ENCODE measurements around the gene STK38.

The STK38 gene

DNA sequence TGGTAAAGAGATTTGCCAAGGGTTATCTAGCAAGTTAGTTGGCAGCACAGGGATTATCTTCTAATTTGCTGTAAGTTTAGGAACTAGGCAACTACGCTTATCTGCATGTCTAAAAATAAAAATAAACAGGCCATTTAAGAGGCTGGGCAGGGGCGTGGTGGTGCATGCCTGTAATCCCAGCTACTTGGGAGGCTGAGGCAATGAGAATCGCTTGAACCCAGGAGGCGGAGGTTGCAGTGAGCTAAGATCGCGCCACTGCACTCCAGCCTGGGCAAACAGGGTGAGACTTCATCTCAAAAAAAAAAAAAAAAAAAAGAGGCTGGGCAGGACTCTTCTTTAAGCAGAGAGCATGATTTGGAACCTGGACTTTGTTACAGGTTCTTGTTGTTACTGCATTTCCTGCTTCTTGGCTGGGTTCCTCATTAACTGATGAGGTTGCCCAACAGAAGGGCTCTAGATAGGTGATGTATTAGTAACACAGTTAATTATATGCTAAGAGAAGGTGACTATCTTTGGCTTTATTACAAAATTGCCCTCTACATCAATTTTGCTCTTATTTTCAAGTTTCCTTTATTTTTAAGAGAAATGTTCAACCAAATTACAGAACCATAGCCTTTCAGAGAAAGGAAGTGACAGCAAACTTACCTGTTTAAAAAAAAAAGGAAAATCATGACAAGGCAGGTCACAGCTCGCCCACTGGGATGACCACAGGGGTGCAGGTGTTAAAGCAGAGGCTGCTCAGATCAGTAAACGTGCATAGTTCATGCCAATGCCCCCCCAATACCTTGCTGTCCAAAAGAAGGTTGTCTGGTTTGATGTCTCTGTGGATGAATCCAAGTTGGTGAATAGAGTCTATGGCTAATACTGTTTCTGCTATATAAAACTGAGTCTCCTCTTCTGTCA, 32.5 kb downstream of the STK38 start:
- no peak for ATAC-seq
- TF ChIP-seq, protein P1, sequence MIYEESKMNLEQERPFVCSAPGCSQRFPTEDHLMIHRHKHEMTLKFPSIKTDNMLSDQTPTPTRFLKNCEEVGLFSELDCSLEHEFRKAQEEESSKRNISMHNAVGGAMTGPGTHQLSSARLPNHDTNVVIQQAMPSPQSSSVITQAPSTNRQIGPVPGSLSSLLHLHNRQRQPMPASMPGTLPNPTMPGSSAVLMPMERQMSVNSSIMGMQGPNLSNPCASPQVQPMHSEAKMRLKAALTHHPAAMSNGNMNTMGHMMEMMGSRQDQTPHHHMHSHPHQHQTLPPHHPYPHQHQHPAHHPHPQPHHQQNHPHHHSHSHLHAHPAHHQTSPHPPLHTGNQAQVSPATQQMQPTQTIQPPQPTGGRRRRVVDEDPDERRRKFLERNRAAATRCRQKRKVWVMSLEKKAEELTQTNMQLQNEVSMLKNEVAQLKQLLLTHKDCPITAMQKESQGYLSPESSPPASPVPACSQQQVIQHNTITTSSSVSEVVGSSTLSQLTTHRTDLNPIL (CRISPR knock-in tag; IDR thresholded peaks at IDR 0.05; ENCODE audit: low read depth) = no peak
- no peak for TF ChIP-seq PPARA (CRISPR knock-in tag; IDR thresholded peaks at IDR 0.05; ENCODE audit: borderline replicate concordance)

DNA sequence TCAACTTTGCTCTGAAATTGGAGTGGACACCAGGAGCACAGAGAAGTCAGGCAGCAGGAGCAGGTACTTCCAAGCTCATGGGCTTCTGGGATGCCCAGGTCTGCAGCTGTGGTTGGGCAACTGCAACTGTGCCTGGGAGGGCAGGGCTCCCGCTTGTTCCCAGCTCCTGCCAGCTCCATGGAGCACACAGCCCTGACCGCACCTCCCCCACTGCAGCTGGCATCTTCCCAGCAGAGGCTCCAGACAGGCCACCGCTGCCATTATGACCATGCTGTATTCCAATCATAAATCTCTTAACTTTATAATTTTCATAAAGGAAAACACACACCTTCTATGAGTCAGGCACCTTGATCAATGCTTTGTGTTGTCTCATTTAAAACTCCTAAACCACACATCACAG, 36.9 kb downstream of the STK38 start:
- no peak for ATAC-seq
- no peak for TF ChIP-seq ZNF8 (CRISPR knock-in tag; IDR thresholded peaks at IDR 0.05)
- TF ChIP-seq, protein P2, sequence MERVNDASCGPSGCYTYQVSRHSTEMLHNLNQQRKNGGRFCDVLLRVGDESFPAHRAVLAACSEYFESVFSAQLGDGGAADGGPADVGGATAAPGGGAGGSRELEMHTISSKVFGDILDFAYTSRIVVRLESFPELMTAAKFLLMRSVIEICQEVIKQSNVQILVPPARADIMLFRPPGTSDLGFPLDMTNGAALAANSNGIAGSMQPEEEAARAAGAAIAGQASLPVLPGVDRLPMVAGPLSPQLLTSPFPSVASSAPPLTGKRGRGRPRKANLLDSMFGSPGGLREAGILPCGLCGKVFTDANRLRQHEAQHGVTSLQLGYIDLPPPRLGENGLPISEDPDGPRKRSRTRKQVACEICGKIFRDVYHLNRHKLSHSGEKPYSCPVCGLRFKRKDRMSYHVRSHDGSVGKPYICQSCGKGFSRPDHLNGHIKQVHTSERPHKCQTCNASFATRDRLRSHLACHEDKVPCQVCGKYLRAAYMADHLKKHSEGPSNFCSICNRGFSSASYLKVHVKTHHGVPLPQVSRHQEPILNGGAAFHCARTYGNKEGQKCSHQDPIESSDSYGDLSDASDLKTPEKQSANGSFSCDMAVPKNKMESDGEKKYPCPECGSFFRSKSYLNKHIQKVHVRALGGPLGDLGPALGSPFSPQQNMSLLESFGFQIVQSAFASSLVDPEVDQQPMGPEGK (CRISPR knock-in tag; IDR thresholded peaks at IDR 0.05; ENCODE audit: borderline replicate concordance) = no peak
- TF ChIP-seq GLIS3 (CRISPR knock-in tag; IDR thresholded peaks at IDR 0.05) = no peak
- TF ChIP-seq, protein P3, sequence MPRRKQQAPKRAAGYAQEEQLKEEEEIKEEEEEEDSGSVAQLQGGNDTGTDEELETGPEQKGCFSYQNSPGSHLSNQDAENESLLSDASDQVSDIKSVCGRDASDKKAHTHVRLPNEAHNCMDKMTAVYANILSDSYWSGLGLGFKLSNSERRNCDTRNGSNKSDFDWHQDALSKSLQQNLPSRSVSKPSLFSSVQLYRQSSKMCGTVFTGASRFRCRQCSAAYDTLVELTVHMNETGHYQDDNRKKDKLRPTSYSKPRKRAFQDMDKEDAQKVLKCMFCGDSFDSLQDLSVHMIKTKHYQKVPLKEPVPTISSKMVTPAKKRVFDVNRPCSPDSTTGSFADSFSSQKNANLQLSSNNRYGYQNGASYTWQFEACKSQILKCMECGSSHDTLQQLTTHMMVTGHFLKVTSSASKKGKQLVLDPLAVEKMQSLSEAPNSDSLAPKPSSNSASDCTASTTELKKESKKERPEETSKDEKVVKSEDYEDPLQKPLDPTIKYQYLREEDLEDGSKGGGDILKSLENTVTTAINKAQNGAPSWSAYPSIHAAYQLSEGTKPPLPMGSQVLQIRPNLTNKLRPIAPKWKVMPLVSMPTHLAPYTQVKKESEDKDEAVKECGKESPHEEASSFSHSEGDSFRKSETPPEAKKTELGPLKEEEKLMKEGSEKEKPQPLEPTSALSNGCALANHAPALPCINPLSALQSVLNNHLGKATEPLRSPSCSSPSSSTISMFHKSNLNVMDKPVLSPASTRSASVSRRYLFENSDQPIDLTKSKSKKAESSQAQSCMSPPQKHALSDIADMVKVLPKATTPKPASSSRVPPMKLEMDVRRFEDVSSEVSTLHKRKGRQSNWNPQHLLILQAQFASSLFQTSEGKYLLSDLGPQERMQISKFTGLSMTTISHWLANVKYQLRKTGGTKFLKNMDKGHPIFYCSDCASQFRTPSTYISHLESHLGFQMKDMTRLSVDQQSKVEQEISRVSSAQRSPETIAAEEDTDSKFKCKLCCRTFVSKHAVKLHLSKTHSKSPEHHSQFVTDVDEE (CRISPR knock-in tag; IDR thresholded peaks at IDR 0.05) = no peak

DNA sequence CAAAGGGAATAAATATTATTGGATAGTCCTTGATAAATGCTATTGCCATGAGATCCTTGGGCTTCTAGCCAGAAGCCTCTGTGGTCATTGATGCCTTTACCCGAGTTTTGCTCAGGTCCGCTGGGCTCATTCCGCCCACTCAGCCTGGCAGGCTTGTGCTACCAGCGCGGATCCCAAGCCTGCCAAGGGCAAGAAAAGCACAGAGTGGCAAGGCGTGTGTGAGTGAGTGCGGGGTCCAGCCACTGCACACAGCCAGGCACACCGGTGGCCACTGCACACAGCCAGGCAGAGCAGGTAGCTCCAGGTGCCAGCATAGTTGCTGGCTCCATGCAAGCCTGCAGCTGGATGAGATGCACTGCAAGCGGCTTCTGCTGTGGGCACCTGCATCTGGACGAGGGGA, 38.7 kb downstream of the STK38 start:
- no peak for ATAC-seq
- TF ChIP-seq, protein P3 (CRISPR knock-in tag; IDR thresholded peaks at IDR 0.05) = no peak
- TF ChIP-seq ZNF565 (CRISPR knock-in tag; conservative IDR thresholded peaks at IDR 0.05; ENCODE audit: low read depth) = no peak

DNA sequence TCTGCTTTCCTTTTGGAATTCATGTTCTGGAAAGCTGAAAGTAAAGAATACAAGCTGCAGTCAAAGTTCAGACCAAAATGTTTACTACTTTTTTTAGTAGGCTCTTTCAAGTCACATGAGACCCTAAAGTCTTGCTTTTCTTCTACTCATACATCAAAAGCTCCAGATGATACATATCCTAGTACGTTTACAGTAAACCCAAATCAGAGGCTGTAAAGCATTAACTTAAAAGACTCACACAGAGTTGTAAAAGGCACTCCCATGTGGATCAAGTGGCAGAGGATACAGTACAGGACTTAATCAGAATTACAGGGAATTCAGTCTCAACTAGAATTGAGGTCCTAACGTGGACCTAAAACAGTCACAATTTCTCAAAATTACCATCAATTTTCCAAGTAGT, 40.7 kb downstream of the STK38 start:
- no peak for ATAC-seq

More for the DNA sequence above, 40.7 kb downstream of the STK38 start:
- TF ChIP-seq OSR1 (CRISPR knock-in tag; IDR thresholded peaks at IDR 0.05) (no peak), TOX (CRISPR knock-in tag; IDR thresholded peaks at IDR 0.05; ENCODE audit: borderline replicate concordance) (no peak), CSDC2 (CRISPR knock-in tag; IDR thresholded peaks at IDR 0.05) (no peak), ZNF8 (CRISPR knock-in tag; IDR thresholded peaks at IDR 0.05) (no peak), ZNF565 (CRISPR knock-in tag; conservative IDR thresholded peaks at IDR 0.05; ENCODE audit: low read depth) (no peak), ZFP3 (CRISPR knock-in tag; IDR thresholded peaks at IDR 0.05) (no peak), SNAI2 (CRISPR knock-in tag; IDR thresholded peaks at IDR 0.05) (no peak), PPARA (CRISPR knock-in tag; IDR thresholded peaks at IDR 0.05; ENCODE audit: borderline replicate concordance) (no peak), ISL1 (CRISPR knock-in tag; IDR thresholded peaks at IDR 0.05) (no peak), GLIS3 (CRISPR knock-in tag; IDR thresholded peaks at IDR 0.05) (no peak)
- TF ChIP-seq, protein P2 (CRISPR knock-in tag; IDR thresholded peaks at IDR 0.05; ENCODE audit: borderline replicate concordance) = no peak
- TF ChIP-seq, protein P4, sequence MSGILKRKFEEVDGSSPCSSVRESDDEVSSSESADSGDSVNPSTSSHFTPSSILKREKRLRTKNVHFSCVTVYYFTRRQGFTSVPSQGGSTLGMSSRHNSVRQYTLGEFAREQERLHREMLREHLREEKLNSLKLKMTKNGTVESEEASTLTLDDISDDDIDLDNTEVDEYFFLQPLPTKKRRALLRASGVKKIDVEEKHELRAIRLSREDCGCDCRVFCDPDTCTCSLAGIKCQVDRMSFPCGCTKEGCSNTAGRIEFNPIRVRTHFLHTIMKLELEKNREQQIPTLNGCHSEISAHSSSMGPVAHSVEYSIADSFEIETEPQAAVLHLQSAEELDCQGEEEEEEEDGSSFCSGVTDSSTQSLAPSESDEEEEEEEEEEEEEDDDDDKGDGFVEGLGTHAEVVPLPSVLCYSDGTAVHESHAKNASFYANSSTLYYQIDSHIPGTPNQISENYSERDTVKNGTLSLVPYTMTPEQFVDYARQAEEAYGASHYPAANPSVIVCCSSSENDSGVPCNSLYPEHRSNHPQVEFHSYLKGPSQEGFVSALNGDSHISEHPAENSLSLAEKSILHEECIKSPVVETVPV (CRISPR knock-in tag; IDR thresholded peaks at IDR 0.05) = no peak
